Suprapubic skin (tissue), 4 donors: Measurements from ENCODE around the gene HNMT. TPM values are rescaled to one million over a fixed set of nuclear protein-coding genes. Genes with fewer than 3 reads are reported as not detected.

Source experiments
- DNase-seq, 2 donors: peaks; one replicate each; pipeline ENCODE4 v3.0.0-alpha.2; 2019; ENCODE audit warnings: low spot score in 2 of 2
- H3K27ac ChIP-seq: fragments of 200-600 bp; sonication (generic); one replicate; pipeline ENCODE4 v1.5.1; 2019
- H3K27me3 ChIP-seq: fragments of 200-600 bp; sonication (generic); one replicate; pipeline ENCODE4 v1.5.1; 2019
- H3K36me3 ChIP-seq: fragments of 200-600 bp; sonication (generic); one replicate; pipeline ENCODE4 v1.5.1; 2019
- H3K4me1 ChIP-seq: fragments of 200-600 bp; sonication (generic); one replicate; pipeline ENCODE4 v1.5.1; 2019
- H3K4me3 ChIP-seq: fragments of 200-600 bp; sonication (generic); one replicate; pipeline ENCODE4 v1.5.1; 2019; ENCODE audit warnings: mild to moderate bottlenecking
- H3K9me3 ChIP-seq: fragments of 200-600 bp; sonication (generic); one replicate; pipeline ENCODE4 v1.5.1; 2019
- CTCF ChIP-seq, 2 donors: fragments of 200-600 bp in 1 of 2; fragments of 450-650 bp in 1 of 2; sonication (generic) in 1 of 2; IDR thresholded peaks; one replicate each; pipeline ENCODE4 v1.5.1; 2016 to 2019; ENCODE audit warnings: antibody characterized with exemption in 2 of 2, mild to moderate bottlenecking in 1 of 2, moderate library complexity in 1 of 2
- EP300 ChIP-seq: sonication (generic); formaldehyde crosslinking; IDR thresholded peaks from one replicate; pipeline ENCODE4 v1.6.1; 2017; ENCODE audit warnings: antibody characterized with exemption
- POLR2A ChIP-seq, 2 donors: fragments of 450-650 bp; IDR thresholded peaks; one replicate each; pipeline ENCODE4 v1.6.1; 2017; ENCODE audit warnings: antibody characterized with exemption in 2 of 2, mild to moderate bottlenecking in 2 of 2, moderate library complexity in 2 of 2
- POLR2AphosphoS5 ChIP-seq, 3 donors: sonication (generic); formaldehyde crosslinking; IDR thresholded peaks; one replicate each; pipeline ENCODE4 v1.6.1; 2017; ENCODE audit warnings: antibody characterized with exemption in 3 of 3
- WGBS: methylation state at CpG from one replicate; pipeline ENCODE4 v1.1.5; 2018; 5-methylcytosine and 5-hydroxymethylcytosine counted together
- total RNA-seq, 4 donors: library from RNA; depleted of rRNA; stranded (reverse); fragments of >200 nt; gene quantifications; one replicate each; pipeline ENCODE4 v1.1.0, GENCODE V29; 2016

The HNMT gene
- total RNA-seq, 4 donors from 2014 or later: 16.7 to 28.5 (median 19.9) TPM

- no peaks in the 10 kb centered on the region for H3K27me3 ChIP-seq
- no peak for DNase-seq
- H3K36me3 ChIP-seq: no peaks in the 10 kb centered on the region
- H3K9me3 ChIP-seq: no peaks in the 10 kb centered on the region
- TF ChIP-seq POLR2AphosphoS5 (IDR thresholded peaks at IDR 0.05) (no peak), POLR2A (IDR thresholded peaks at IDR 0.05) (no peak), EP300 (no peak), CTCF (IDR thresholded peaks at IDR 0.05) (no peak)
- WGBS: 68% methylated on average over 2 of the region's 2 CpGs
- no peaks in the 10 kb centered on the region for H3K4me1 ChIP-seq
- no peak overlapping the region for H3K4me3 ChIP-seq
- H3K27ac ChIP-seq: no peak overlapping the region
Measured at GRCh38 chr2:138028538-138028937, 64.3 kb downstream of the HNMT start.

GRCh38 chr2:138029276-138029675 is 65.0 kb downstream of the HNMT start:
- H3K4me1 ChIP-seq: no peaks in the 10 kb centered on the region
- no peak for TF ChIP-seq POLR2AphosphoS5 (IDR thresholded peaks at IDR 0.05)
- TF ChIP-seq POLR2A (IDR thresholded peaks at IDR 0.05): no peak
- no peak for TF ChIP-seq CTCF (IDR thresholded peaks at IDR 0.05)
- TF ChIP-seq EP300: no peak
- no peaks in the 10 kb centered on the region for H3K9me3 ChIP-seq
- DNase-seq: no peak
- H3K27ac ChIP-seq: no peak overlapping the region
- H3K4me3 ChIP-seq: no peak overlapping the region
- H3K27me3 ChIP-seq: no peaks in the 10 kb centered on the region
- H3K36me3 ChIP-seq: no peaks in the 10 kb centered on the region

- Histone ChIP-seq H3K27me3 (no peaks in the 10 kb centered on the region), H3K36me3 (no peaks in the 10 kb centered on the region), H3K27ac (no peak overlapping the region), H3K9me3 (no peaks in the 10 kb centered on the region), H3K4me3 (no peak overlapping the region), H3K4me1 (no peaks in the 10 kb centered on the region)
- WGBS: 88% methylated on average over 3 of the region's 3 CpGs
- DNase-seq: no peak
- no peak for TF ChIP-seq POLR2AphosphoS5 (IDR thresholded peaks at IDR 0.05)
Measured at GRCh38 chr2:138030459-138030858, 66.2 kb downstream of the HNMT start.

- 81% methylated on average over 2 of the region's 2 CpGs for WGBS
- H3K36me3 ChIP-seq: no peaks in the 10 kb centered on the region
- DNase-seq: no peak
- H3K9me3 ChIP-seq: no peaks in the 10 kb centered on the region
- TF ChIP-seq POLR2AphosphoS5 (IDR thresholded peaks at IDR 0.05): no peak
- no peak for TF ChIP-seq CTCF (IDR thresholded peaks at IDR 0.05)
- TF ChIP-seq EP300: no peak
- TF ChIP-seq POLR2A (IDR thresholded peaks at IDR 0.05): no peak
- no peak overlapping the region for H3K4me3 ChIP-seq
- H3K27ac ChIP-seq: no peak overlapping the region
- no peaks in the 10 kb centered on the region for H3K4me1 ChIP-seq
- no peaks in the 10 kb centered on the region for H3K27me3 ChIP-seq
Measured at GRCh38 chr2:138032334-138032733, 68.1 kb downstream of the HNMT start.

GRCh38 chr2:138034536-138034935 is 70.3 kb downstream of the HNMT start:
- Histone ChIP-seq H3K4me1 (no peaks in the 10 kb centered on the region), H3K9me3 (no peaks in the 10 kb centered on the region), H3K4me3 (no peak overlapping the region), H3K27ac (no peak overlapping the region), H3K36me3 (no peaks in the 10 kb centered on the region), H3K27me3 (no peaks in the 10 kb centered on the region)
- no peak for TF ChIP-seq POLR2A (IDR thresholded peaks at IDR 0.05)
- no peak for TF ChIP-seq CTCF (IDR thresholded peaks at IDR 0.05)
- no peak for TF ChIP-seq EP300
- TF ChIP-seq POLR2AphosphoS5 (IDR thresholded peaks at IDR 0.05): no peak
- no peak for DNase-seq
- 81% methylated on average over 3 of the region's 3 CpGs for WGBS

GRCh38 chr2:138035608-138036217 is 71.4 kb downstream of the HNMT start:
- no peak overlapping the region for H3K4me3 ChIP-seq
- no peaks in the 10 kb centered on the region for H3K36me3 ChIP-seq
- DNase-seq: no peak
- no peak overlapping the region for H3K27ac ChIP-seq
- TF ChIP-seq POLR2AphosphoS5 (IDR thresholded peaks at IDR 0.05): no peak
- TF ChIP-seq POLR2A (IDR thresholded peaks at IDR 0.05): no peak
- no peak for TF ChIP-seq EP300
- no peak for TF ChIP-seq CTCF (IDR thresholded peaks at IDR 0.05)
- H3K27me3 ChIP-seq: no peaks in the 10 kb centered on the region
- H3K9me3 ChIP-seq: no peaks in the 10 kb centered on the region
- H3K4me1 ChIP-seq: no peaks in the 10 kb centered on the region
- WGBS: 70% methylated on average over 4 of the region's 4 CpGs
